Neuronal stem cell (in vitro differentiated cells): Measurements from ENCODE around the gene TBCA.

ENCODE experiments used
- DNase-seq: peaks from one replicate; pipeline ENCODE4 v3.0.0-alpha.2; 2013; ENCODE audit warnings: low spot score
- H2AFZ ChIP-seq: one replicate; pipeline ENCODE4 v1.6.1; 2013; ENCODE audit warnings: mild to moderate bottlenecking, low read length, inconsistent platforms
- H2AK5ac ChIP-seq: 2 replicates; pipeline ENCODE4 v1.6.1; 2013; ENCODE audit warnings: low read depth, mild to moderate bottlenecking, inconsistent platforms, low read length, moderate library complexity, mixed read lengths
- H2BK120ac ChIP-seq: 2 replicates; pipeline ENCODE4 v1.6.1; 2013; ENCODE audit warnings: low read depth, mild to moderate bottlenecking, inconsistent platforms, low read length, moderate library complexity, mixed read lengths
- H2BK12ac ChIP-seq: one replicate; pipeline ENCODE4 v1.6.1; 2013; ENCODE audit warnings: low read length, inconsistent platforms
- H2BK15ac ChIP-seq: 2 replicates; pipeline ENCODE4 v1.6.1; 2013; ENCODE audit warnings: mild to moderate bottlenecking, low read length, inconsistent platforms, mixed read lengths
- H2BK5ac ChIP-seq: one replicate; pipeline ENCODE4 v1.6.1; 2013; ENCODE audit warnings: inconsistent platforms, mild to moderate bottlenecking, low read length, moderate library complexity
- H3K14ac ChIP-seq: one replicate; pipeline ENCODE4 v1.6.1; 2013; ENCODE audit warnings: low read length, inconsistent platforms
- H3K18ac ChIP-seq: 2 replicates; pipeline ENCODE4 v1.6.1; 2013; ENCODE audit warnings: low read length, inconsistent platforms
- H3K23ac ChIP-seq: 2 replicates; pipeline ENCODE4 v1.6.1; 2013; ENCODE audit warnings: low read depth, mild to moderate bottlenecking, mixed read lengths, low read length, inconsistent platforms; ENCODE audit not compliant: poor library complexity
- H3K27ac ChIP-seq: replicated peaks from 3 replicates; pipeline ENCODE4 v1.5.1; 2013; ENCODE audit warnings: low read length, inconsistent platforms
- H3K27me3 ChIP-seq, 3 experiments: 2 replicates each; pipeline ENCODE4 v1.6.1; 2013; ENCODE audit warnings: low read length in 3 of 3, mild to moderate bottlenecking in 2 of 3, inconsistent platforms in 1 of 3, low read depth in 1 of 3, mixed read lengths in 1 of 3, moderate library complexity in 1 of 3; ENCODE audit not compliant: control insufficient read depth in 3 of 3, insufficient read depth in 3 of 3
- H3K36me3 ChIP-seq, 2 donors: replicated peaks in 1 of 2; 2 replicates each; pipeline ENCODE4 v1.6.1; 2013; ENCODE audit warnings: low read length in 2 of 2; ENCODE audit not compliant: control insufficient read depth in 2 of 2, insufficient read depth in 2 of 2
- H3K4ac ChIP-seq: 2 replicates; pipeline ENCODE4 v1.6.1; 2013; ENCODE audit warnings: inconsistent platforms, mild to moderate bottlenecking, low read length, moderate library complexity
- H3K4me1 ChIP-seq, 2 donors: 1 replicate in 1 of 2; 2 replicates in 1 of 2; pipeline ENCODE4 v1.6.1; 2013; ENCODE audit warnings: low read length in 2 of 2, low read depth in 1 of 2; ENCODE audit not compliant: control insufficient read depth in 2 of 2, insufficient read depth in 1 of 2
- H3K4me2 ChIP-seq: one replicate; pipeline ENCODE4 v1.6.1; 2013; ENCODE audit warnings: mild to moderate bottlenecking, low read length, inconsistent platforms; ENCODE audit not compliant: insufficient read depth, poor library complexity, severe bottlenecking
- H3K4me3 ChIP-seq, 2 donors: 2 replicates each; pipeline ENCODE4 v1.5.1; 2013; ENCODE audit warnings: low read length in 2 of 2, mild to moderate bottlenecking in 2 of 2, inconsistent platforms in 1 of 2, moderate library complexity in 1 of 2
- H3K79me1 ChIP-seq: one replicate; pipeline ENCODE4 v1.6.1; 2013; ENCODE audit warnings: low read depth, mild to moderate bottlenecking, inconsistent platforms, low read length, moderate library complexity
- H3K9ac ChIP-seq: one replicate; pipeline ENCODE4 v1.6.1; 2013; ENCODE audit warnings: mild to moderate bottlenecking, low read depth, low read length, inconsistent platforms; ENCODE audit not compliant: poor library complexity
- H3K9me3 ChIP-seq, 2 donors: replicated peaks in 1 of 2; 2 replicates each; pipeline versions ENCODE3 to v1.6.1; 2013; ENCODE audit warnings: low read length in 2 of 2, mild to moderate bottlenecking in 2 of 2, inconsistent platforms in 1 of 2, low read depth in 1 of 2, mixed read lengths in 1 of 2, moderate library complexity in 1 of 2; ENCODE audit not compliant: control insufficient read depth in 2 of 2, insufficient read depth in 1 of 2
- H4K8ac ChIP-seq: one replicate; pipeline ENCODE4 v1.6.1; 2013; ENCODE audit warnings: low read depth, mild to moderate bottlenecking, inconsistent platforms, low read length, moderate library complexity
- H4K91ac ChIP-seq: one replicate; pipeline ENCODE4 v1.6.1; 2013; ENCODE audit warnings: low read length, low read depth, mild to moderate bottlenecking, inconsistent platforms; ENCODE audit not compliant: poor library complexity
- WGBS, 2 donors: extraction: QIAGEN DNeasy Blood & Tissue Kit; methylation state at CpG; one replicate each; pipeline ENCODE4 v1.1.7; 2013; ENCODE audit warnings: missing lambda C conversion rate in 2 of 2, mixed read lengths in 1 of 2; ENCODE audit not compliant: insufficient read length in 2 of 2, insufficient replicate concordance in 1 of 2; ENCODE audit errors: extremely low coverage in 2 of 2; 5-methylcytosine and 5-hydroxymethylcytosine counted together

TBCA gene

DNA sequence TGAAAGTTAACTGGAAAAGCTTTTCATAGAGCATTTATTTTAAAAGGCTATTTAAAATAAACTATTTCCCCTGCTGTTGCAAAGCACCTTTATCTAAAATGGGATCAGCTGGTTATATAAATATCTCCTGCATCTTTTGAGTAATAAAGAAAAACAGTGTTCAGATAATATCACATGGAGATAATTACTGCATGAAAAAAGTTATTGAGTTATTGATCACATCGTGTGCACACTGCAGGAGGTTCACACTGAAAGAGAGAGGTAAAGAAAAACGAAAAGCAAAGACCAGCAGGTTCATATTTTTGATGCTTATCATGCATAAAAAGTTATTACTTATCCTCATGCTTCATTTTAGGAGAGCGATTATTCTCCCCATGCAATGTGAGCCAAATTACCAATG, 82.2 kb downstream of the TBCA start:
- no peak overlapping the region for H3K23ac ChIP-seq
- H2BK5ac ChIP-seq, result no peak overlapping the region
- no peak overlapping the region for H2AFZ ChIP-seq
- no peak overlapping the region for H3K18ac ChIP-seq
- H2BK120ac ChIP-seq, result no peak overlapping the region
- no peak overlapping the region for H4K91ac ChIP-seq
- no peak overlapping the region for H3K9ac ChIP-seq
- H3K14ac ChIP-seq, result no peak overlapping the region
- H3K4me1 ChIP-seq, result no peaks in the 10 kb centered on the region
- no peak overlapping the region for H3K4me2 ChIP-seq
- H2BK12ac ChIP-seq, result no peak overlapping the region
- H3K9me3 ChIP-seq, result peaks cover 0 to 5% of the 10 kb centered on the region in 2 donors
- peaks cover 0 to 47% of the 10 kb centered on the region in 2 donors for H3K36me3 ChIP-seq
- H3K79me1 ChIP-seq, result no peaks in the 10 kb centered on the region
- H3K27me3 ChIP-seq, result no peaks in the 10 kb centered on the region
- H2AK5ac ChIP-seq, result no peak overlapping the region
- no peak overlapping the region for H3K4me3 ChIP-seq
- DNase-seq, result no peak
- no peak overlapping the region for H3K27ac ChIP-seq
- WGBS, 2 donors, result no CpG with 5 or more reads among the region's 3 CpGs
- H2BK15ac ChIP-seq, result no peak overlapping the region
- no peak overlapping the region for H3K4ac ChIP-seq
- no peak overlapping the region for H4K8ac ChIP-seq

DNA sequence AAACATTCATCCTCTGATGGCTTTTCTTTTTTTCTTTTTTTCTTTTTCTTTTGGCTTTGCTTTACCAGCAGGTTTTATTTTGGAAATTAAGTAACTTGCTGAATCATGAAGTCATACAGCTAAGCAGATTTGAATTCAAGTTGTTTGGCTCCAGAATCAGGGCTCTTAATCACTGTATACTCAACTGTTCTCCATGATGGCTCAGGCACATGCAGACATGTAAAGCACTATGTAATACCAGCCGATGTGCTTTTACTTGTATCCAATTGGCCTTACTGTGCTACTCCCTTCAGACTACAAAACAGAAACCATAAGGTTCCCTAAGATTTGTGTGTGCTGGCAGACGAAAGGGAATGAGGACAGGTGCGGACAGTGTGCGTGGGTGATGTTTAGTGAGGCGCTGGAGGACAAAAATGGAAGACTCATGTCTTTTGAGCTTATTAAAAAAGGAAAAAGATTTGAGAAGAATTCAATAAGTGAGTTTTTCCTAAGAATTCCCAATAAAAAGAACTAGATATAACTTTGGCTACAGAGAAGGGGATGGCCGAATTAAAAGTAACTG, 92.9 kb downstream of the TBCA start:
- H3K23ac ChIP-seq, result no peak overlapping the region
- H3K4me2 ChIP-seq, result no peak overlapping the region
- no peak overlapping the region for H2AK5ac ChIP-seq
- no peak overlapping the region for H2AFZ ChIP-seq
- DNase-seq, result no peak
- H2BK12ac ChIP-seq, result no peak overlapping the region
- WGBS, 2 donors, result no CpG with 5 or more reads among the region's 6 CpGs
- H3K4me3 ChIP-seq, result no peak overlapping the region
- no peak overlapping the region for H2BK15ac ChIP-seq
- peaks cover 0 to 2% of the 10 kb centered on the region in 2 donors for H3K4me1 ChIP-seq
- no peak overlapping the region for H3K14ac ChIP-seq
- H2BK120ac ChIP-seq, result no peak overlapping the region
- H3K4ac ChIP-seq, result no peak overlapping the region
- H3K27ac ChIP-seq, result no peak overlapping the region
- H4K8ac ChIP-seq, result no peak overlapping the region
- no peak overlapping the region for H4K91ac ChIP-seq
- no peak overlapping the region for H2BK5ac ChIP-seq
- no peak overlapping the region for H3K9ac ChIP-seq
- H3K36me3 ChIP-seq, result peaks cover 1 to 8% of the 10 kb centered on the region in 2 donors
- H3K27me3 ChIP-seq, result no peaks in the 10 kb centered on the region
- H3K79me1 ChIP-seq, result no peaks in the 10 kb centered on the region
- H3K9me3 ChIP-seq, result no peaks in the 10 kb centered on the region
- no peak overlapping the region for H3K18ac ChIP-seq

DNA sequence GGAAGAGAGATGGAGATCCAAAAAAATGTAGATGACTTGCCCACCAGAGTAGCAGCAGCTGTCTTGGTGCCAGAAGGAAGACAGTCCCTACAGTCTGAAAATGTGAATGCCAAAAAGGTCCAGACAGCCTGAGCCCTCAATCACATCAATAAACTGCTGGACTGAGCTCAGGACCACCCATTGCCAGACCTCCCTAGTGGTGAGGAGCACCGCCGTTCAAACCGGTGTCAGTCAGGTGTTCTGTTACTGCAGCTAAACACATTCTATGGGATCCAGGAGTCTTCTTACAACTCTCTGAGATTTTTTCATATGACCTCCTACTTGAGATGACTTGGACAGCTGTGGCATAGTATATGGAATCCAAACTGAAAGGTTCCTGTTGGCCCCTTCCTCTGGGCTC, 105.6 kb downstream of the TBCA start:
- no peak overlapping the region for H2BK15ac ChIP-seq
- H2BK120ac ChIP-seq, result no peak overlapping the region
- H3K4me2 ChIP-seq, result no peak overlapping the region
- H4K8ac ChIP-seq, result no peak overlapping the region
- no peak overlapping the region for H2AK5ac ChIP-seq
- peaks cover 0 to 71% (median 0%) of the 10 kb centered on the region in 3 experiments for H3K27me3 ChIP-seq
- no peaks in the 10 kb centered on the region for H3K79me1 ChIP-seq
- no peaks in the 10 kb centered on the region for H3K9me3 ChIP-seq
- H3K14ac ChIP-seq, result no peak overlapping the region
- DNase-seq, result no peak
- no peak overlapping the region for H2AFZ ChIP-seq
- no peak overlapping the region for H3K23ac ChIP-seq
- peaks cover 0 to 3% of the 10 kb centered on the region in 2 donors for H3K4me1 ChIP-seq
- no peak overlapping the region for H2BK12ac ChIP-seq
- no peak overlapping the region for H3K4me3 ChIP-seq
- no peak overlapping the region for H3K18ac ChIP-seq
- WGBS, 2 donors, result no CpG with 5 or more reads among the region's 3 CpGs
- H3K4ac ChIP-seq, result no peak overlapping the region
- no peak overlapping the region for H4K91ac ChIP-seq
- H3K9ac ChIP-seq, result no peak overlapping the region
- no peaks in the 10 kb centered on the region for H3K36me3 ChIP-seq
- no peak overlapping the region for H2BK5ac ChIP-seq
- no peak overlapping the region for H3K27ac ChIP-seq

DNA sequence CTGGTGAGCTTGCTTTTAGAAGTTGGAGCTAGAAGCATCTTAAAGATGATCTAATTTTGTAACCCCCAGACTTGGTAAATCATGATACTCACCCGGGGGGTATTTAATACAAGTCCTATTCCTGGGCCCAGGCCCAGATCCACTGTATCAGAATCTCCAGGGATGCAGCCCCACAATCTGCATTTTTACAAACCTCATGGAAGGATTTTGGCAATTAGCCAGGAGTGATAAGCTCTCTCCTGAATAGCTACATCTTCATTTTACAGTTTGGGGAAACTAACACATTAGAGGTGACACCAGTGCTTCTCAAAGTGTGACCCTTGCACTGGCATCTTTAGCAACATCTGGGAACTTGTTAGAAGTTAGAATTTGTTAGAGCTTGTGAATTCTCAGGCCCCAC, 106.5 kb downstream of the TBCA start:
- Histone ChIP-seq H4K91ac (no peak overlapping the region), H3K4ac (no peak overlapping the region), H3K14ac (no peak overlapping the region), H3K4me2 (no peak overlapping the region), H3K4me3 (no peak overlapping the region), H2AFZ (no peak overlapping the region), H2BK12ac (no peak overlapping the region), H3K23ac (no peak overlapping the region), H3K36me3 (no peaks in the 10 kb centered on the region), H3K9me3 (no peaks in the 10 kb centered on the region), H2BK15ac (no peak overlapping the region), H2AK5ac (no peak overlapping the region), H3K79me1 (no peaks in the 10 kb centered on the region), H3K27me3 (peaks cover 0 to 75% (median 0%) of the 10 kb centered on the region in 3 experiments), H3K18ac (no peak overlapping the region), H4K8ac (no peak overlapping the region), H3K27ac (no peak overlapping the region), H3K4me1 (peaks cover 0 to 3% of the 10 kb centered on the region in 2 donors), H2BK120ac (no peak overlapping the region), H2BK5ac (no peak overlapping the region), H3K9ac (no peak overlapping the region)
- WGBS, 2 donors, result no CpG with 5 or more reads among the region's 1 CpG
- no peak for DNase-seq
